Femur (tissue), 1 donor: ENCODE results near the gene PITPNM2.
A peak's percentile ranks its signal among the peaks of the same experiment; 100 is the strongest.

ENCODE experiments used
- DNase-seq: peaks from one replicate; pipeline ENCODE4 v3.0.0-alpha.2; 2017

PITPNM2 gene

GRCh38 chr12:123150744-123151456 is at the start of gene PITPNM2:
PITPNM2 (minus strand) TSS chr12:123151090; CDS start chr12:123034590, 116,500 bp downstream.
- peak; percentile 63 for DNase-seq

GRCh38 chr12:123200414-123200813 is 49.5 kb upstream of the PITPNM2 start:
- no peak for DNase-seq

- DNase-seq: no peak
These were observed 49.0 kb upstream of the PITPNM2 start for GRCh38 chr12:123199936-123200335.

- no peak for DNase-seq
These were observed 36.7 kb upstream of the PITPNM2 start for GRCh38 chr12:123187637-123188036.

- no peak for DNase-seq
These were observed 29.3 kb upstream of the PITPNM2 start for GRCh38 chr12:123180171-123180570.

GRCh38 chr12:123171967-123172366 is 21.1 kb upstream of the PITPNM2 start:
- DNase-seq: no peak

- no peak for DNase-seq
These were observed 16.4 kb upstream of the PITPNM2 start for GRCh38 chr12:123167329-123167728.

GRCh38 chr12:123165537-123165936 is 14.6 kb upstream of the PITPNM2 start:
- no peak for DNase-seq

GRCh38 chr12:123164710-123165261 is 13.9 kb upstream of the PITPNM2 start:
- DNase-seq: no peak

GRCh38 chr12:123164222-123164621 is 13.3 kb upstream of the PITPNM2 start:
- no peak for DNase-seq

GRCh38 chr12:123163227-123163626 is 12.3 kb upstream of the PITPNM2 start:
- no peak for DNase-seq

GRCh38 chr12:123160801-123161487 is 10.1 kb upstream of the PITPNM2 start:
- DNase-seq: no peak

GRCh38 chr12:123153906-123154305 is 3.0 kb upstream of the PITPNM2 start:
- no peak for DNase-seq

GRCh38 chr12:123152833-123153232 is 1.9 kb upstream of the PITPNM2 start:
- no peak for DNase-seq

GRCh38 chr12:123151457-123152454 is 866 bp upstream of the PITPNM2 start:
- peak; percentile 31 for DNase-seq

GRCh38 chr12:123150275-123150743 is 581 bp downstream of the PITPNM2 start:
- DNase-seq: peak; percentile 55

GRCh38 chr12:123149501-123150274 is 1.2 kb downstream of the PITPNM2 start:
- DNase-seq: peak; percentile 20

- DNase-seq: no peak
These were observed 1.8 kb downstream of the PITPNM2 start for GRCh38 chr12:123149088-123149487.

GRCh38 chr12:123148655-123149054 is 2.2 kb downstream of the PITPNM2 start:
- no peak for DNase-seq

- DNase-seq: no peak
These were observed 2.7 kb downstream of the PITPNM2 start for GRCh38 chr12:123148223-123148622.

- no peak for DNase-seq
These were observed 5.7 kb downstream of the PITPNM2 start for GRCh38 chr12:123145211-123145610.
